Stimulated activated CD4-positive, alpha-beta T cell treated with anti-CD3 and anti-CD28 coated beads, TNF-alpha, amount 100 ng/mL, for 4 hours (primary cell): Measurements from ENCODE around the gene COL18A1.
"Not testable (repeated sequence)": the region's sequence is repeated elsewhere in the genome, so short reads cannot be mapped to it uniquely, and the experiment has no call there.

Experiments
- DNase-seq, 3 experiments: peaks; one replicate each; pipeline ENCODE4 v3.0.0-alpha.2; 2020; ENCODE audit warnings: low read depth in 3 of 3

Gene COL18A1

GRCh38 chr21:45367402-45368351, 37.3 kb upstream of the COL18A1 start:
- no peak for DNase-seq

- DNase-seq = not testable (repeated sequence)
These were observed 35.9 kb upstream of the COL18A1 start for GRCh38 chr21:45369018-45369417.

- DNase-seq = no peak
These were observed 34.4 kb upstream of the COL18A1 start for GRCh38 chr21:45370575-45370974.

- no peak for DNase-seq
These were observed 33.9 kb upstream of the COL18A1 start for GRCh38 chr21:45371081-45371480.

- DNase-seq = no peak
These were observed 33.3 kb upstream of the COL18A1 start for GRCh38 chr21:45371655-45372054.

- no peak for DNase-seq
These were observed 32.1 kb upstream of the COL18A1 start for GRCh38 chr21:45372732-45373355.

- no peak for DNase-seq
These were observed 30.8 kb upstream of the COL18A1 start for GRCh38 chr21:45373991-45374816.

GRCh38 chr21:45374826-45375455, 30.0 kb upstream of the COL18A1 start:
- no peak for DNase-seq

GRCh38 chr21:45376459-45377324, 28.3 kb upstream of the COL18A1 start:
- DNase-seq = no peak

GRCh38 chr21:45377325-45377709, 27.6 kb upstream of the COL18A1 start:
- DNase-seq = no peak

- DNase-seq = no peak
These were observed 27.1 kb upstream of the COL18A1 start for GRCh38 chr21:45377866-45378257.

- DNase-seq = no peak
These were observed 26.6 kb upstream of the COL18A1 start for GRCh38 chr21:45378258-45378966.

GRCh38 chr21:45379171-45379900, 25.6 kb upstream of the COL18A1 start:
- no peak for DNase-seq

GRCh38 chr21:45379901-45380330, 25.0 kb upstream of the COL18A1 start:
- no peak for DNase-seq

GRCh38 chr21:45380566-45380965, 24.4 kb upstream of the COL18A1 start:
- no peak for DNase-seq

- no peak for DNase-seq
These were observed 23.8 kb upstream of the COL18A1 start for GRCh38 chr21:45381036-45381787.

GRCh38 chr21:45381865-45382696, 22.9 kb upstream of the COL18A1 start:
- DNase-seq = no peak

- DNase-seq = no peak
These were observed 22.3 kb upstream of the COL18A1 start for GRCh38 chr21:45382697-45382997.
